GM12892 (cell line): ENCODE results near the gene VAPB.

Source experiments
- POLR2A ChIP-seq: IDR thresholded peaks from 2 replicates; pipeline ENCODE4 v1.6.1; 2011; ENCODE audit warnings: low read depth, low read length, control low read depth
- POLR2AphosphoS5 ChIP-seq: IDR thresholded peaks from 2 replicates; pipeline ENCODE4 v1.6.1; 2011; ENCODE audit warnings: low read depth, low read length, control low read depth
- TAF1 ChIP-seq: IDR thresholded peaks from 2 replicates; pipeline ENCODE4 v1.6.1; 2011; ENCODE audit warnings: low read depth, mild to moderate bottlenecking, control low read depth, low read length, borderline replicate concordance

DNA sequence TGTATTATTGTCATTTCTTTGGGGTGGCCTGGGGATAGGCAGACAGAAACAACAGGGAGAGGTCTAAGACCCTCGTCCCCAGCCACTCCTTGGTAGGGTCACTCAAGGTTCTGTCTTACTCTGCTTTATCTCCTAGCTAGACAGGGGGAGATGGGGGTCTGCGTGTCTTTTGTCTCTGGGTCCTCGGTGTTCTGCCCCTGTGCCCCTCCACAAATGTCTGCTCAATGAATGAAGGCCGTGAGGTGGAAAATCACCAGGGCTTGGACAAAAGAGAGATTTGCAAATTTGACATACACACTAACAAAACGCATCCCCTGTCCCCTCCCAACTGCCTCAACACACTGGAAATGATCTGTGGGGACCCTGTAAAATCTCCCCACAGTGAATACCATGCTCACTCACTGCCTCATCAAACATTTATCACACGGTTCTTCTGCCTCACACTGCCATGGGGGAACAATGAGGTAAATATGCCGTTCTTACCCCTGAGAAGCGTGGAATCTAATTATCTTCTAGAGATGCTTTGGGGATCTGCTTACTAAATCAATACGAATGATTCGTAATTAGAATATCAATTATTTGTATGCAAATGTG is 13.2 kb upstream of the VAPB start:
- TF ChIP-seq POLR2AphosphoS5, result no peak
- no peak for TF ChIP-seq POLR2A
- TF ChIP-seq TAF1, result no peak
